GM10248 (cell line): ENCODE data around the gene DNAH10.
"Not testable (repeated sequence)": the region's sequence is repeated elsewhere in the genome, so short reads cannot be mapped to it uniquely, and the experiment has no call there.

Experiments used
- CTCF ChIA-PET: fragments of 300-600 bp; sonication (Branson Sonifier 250); formaldehyde crosslinking; extraction: SDS; loops from one replicate; lab custom pipeline; 2021; ENCODE audit warnings: antibody characterized with exemption; lab: Yijun Ruan, JAX
- POLR2A ChIA-PET: fragments of 350-650 bp; sonication (Branson Sonifier 250); formaldehyde crosslinking; extraction: SDS; loops from one replicate; lab custom pipeline; 2020; ENCODE audit warnings: antibody characterized with exemption; lab: Yijun Ruan, JAX
- DNase-seq: peaks from one replicate; pipeline ENCODE4 v3.0.0; 2012; ENCODE audit errors: extremely low spot score
- TF ChIP-seq, protein P1 (sequence below): IDR thresholded peaks from 2 replicates; pipeline ENCODE4 v1.5.1; 2012; ENCODE audit warnings: mild to moderate bottlenecking, low read depth; ENCODE audit errors: extremely low read depth, missing control alignments, control extremely low read depth

Gene DNAH10

DNA sequence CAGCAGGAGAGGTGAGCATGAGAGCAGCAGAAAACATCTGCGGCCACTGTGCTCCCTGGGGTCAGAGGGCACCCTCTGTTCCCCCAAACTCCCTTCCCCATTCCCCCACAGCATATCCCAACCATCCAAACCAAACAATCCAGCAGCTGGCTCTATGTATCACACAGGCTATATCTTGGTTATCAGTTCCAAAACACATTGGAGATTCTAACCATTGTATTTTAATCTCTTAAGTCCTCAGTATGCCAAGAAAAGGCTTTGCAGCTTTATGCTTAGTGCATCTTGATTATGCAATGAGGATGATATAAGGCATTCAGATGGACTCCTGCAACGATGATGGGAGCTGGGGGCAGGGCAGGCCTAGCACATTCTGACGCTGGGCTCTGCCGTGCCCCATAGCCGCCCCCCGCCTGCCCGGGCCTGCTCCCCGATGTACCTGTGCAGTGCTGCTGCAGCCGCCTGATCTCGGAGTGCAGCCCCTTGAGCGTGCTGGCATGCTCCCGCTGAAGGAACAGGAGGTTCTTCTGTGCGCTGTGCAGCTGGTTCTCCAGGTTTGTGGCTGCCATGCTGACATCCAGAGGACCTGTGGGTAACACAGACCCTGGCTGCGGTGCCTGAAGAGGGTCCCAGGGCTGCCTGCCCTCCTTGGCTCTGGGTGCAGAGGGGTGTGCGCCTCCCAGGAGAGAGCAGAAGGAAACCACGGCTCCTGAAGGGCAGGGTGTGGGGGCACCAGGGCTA lies 181.0 kb downstream of the DNAH10 start:
- DNase-seq, result no peak
- TF ChIP-seq, protein P1, sequence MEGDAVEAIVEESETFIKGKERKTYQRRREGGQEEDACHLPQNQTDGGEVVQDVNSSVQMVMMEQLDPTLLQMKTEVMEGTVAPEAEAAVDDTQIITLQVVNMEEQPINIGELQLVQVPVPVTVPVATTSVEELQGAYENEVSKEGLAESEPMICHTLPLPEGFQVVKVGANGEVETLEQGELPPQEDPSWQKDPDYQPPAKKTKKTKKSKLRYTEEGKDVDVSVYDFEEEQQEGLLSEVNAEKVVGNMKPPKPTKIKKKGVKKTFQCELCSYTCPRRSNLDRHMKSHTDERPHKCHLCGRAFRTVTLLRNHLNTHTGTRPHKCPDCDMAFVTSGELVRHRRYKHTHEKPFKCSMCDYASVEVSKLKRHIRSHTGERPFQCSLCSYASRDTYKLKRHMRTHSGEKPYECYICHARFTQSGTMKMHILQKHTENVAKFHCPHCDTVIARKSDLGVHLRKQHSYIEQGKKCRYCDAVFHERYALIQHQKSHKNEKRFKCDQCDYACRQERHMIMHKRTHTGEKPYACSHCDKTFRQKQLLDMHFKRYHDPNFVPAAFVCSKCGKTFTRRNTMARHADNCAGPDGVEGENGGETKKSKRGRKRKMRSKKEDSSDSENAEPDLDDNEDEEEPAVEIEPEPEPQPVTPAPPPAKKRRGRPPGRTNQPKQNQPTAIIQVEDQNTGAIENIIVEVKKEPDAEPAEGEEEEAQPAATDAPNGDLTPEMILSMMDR, result no peak
- POLR2A ChIA-PET, result no interaction called here
- CTCF ChIA-PET, result no interaction called here

DNA sequence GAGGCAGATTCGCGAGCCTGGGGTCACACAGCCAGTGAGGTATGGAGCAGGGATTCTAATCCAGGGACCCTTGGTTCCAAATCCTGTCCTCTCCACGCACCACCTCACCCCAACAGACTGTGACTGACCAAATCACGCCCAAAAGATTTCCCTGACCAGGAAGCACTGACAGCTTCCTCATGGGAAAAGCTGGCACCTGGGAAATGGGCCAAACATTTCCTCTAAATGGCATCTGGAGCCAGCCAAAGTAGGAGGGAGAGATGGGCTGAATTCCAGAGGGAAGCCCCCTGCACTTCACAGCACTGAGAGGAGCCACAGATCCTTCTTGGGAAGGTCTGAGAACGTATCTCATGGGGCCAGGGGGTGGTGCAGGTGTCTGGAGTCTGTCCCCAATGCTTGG lies 181.7 kb downstream of the DNAH10 start:
- ChIA-PET POLR2A (no interaction called here), CTCF (no interaction called here)
- TF ChIP-seq, protein P1, result no peak
- DNase-seq, result no peak

DNA sequence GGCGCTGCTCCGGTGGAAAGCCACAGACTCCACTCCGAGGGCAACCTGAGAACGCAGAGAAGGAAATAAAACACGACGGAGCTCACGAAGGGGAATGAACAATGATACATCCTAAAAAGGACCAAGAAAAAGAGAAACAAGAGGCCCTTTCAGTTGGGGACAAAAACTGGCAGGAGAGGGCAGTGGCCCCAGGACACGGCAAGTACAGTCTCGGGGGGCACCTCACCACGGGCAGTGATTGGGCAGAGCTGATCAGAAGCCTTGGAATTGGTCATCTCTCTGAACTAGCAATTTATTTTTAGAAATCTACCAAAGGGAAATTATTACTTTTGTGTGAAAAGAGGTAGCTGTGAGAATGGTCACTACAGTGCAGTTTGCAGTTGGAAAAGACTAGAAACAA lies 182.6 kb downstream of the DNAH10 start:
- ChIA-PET CTCF (no interaction called here), POLR2A (no interaction called here)
- TF ChIP-seq, protein P1, result no peak

DNA sequence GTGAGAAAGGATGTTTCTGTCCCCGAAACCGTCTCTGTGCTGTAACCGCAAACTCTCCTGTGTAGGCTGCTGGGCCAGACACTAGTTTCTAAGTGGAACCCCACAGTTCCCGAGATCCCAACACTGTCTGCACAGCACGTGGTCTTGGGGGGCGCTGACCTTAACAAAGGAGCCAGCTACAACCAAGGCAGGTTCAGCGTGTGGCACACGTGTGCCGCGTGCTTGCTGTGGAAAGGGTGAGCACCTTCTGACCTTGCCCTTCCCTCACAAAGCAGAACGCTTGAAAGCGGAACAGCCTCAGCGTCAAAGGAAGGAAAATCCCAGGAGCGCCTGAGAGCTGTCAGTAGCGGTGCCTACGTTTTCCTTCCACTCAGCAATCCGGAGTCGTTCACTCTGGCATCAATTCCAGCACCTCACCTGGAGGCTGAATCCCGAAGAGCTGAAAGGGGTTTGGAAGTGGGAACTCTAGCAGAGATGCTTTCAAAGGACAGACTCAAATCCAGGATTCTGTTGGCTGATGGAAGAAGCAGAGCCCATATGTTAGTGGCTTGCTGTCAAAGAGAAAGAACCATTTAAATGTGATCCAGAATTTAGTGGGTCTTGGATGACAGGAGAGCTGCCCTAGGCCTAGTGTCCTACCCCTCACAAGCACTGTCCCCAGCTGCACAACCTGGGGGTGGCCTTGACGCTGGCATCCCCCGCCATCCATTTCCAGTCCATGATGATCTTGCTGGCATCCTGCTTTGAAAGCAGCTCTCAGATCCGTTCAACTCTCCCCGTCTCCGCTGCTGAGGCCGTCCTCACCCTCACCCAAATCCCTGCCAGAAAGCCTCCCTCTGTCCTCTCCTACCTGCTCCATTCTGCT lies 183.4 kb downstream of the DNAH10 start:
- ChIA-PET POLR2A (no interaction called here), CTCF (no interaction called here)
- TF ChIP-seq, protein P1, result no peak
- DNase-seq, result no peak

More for the DNA sequence above, 182.6 kb downstream of the DNAH10 start:
- no peak for DNase-seq

DNA sequence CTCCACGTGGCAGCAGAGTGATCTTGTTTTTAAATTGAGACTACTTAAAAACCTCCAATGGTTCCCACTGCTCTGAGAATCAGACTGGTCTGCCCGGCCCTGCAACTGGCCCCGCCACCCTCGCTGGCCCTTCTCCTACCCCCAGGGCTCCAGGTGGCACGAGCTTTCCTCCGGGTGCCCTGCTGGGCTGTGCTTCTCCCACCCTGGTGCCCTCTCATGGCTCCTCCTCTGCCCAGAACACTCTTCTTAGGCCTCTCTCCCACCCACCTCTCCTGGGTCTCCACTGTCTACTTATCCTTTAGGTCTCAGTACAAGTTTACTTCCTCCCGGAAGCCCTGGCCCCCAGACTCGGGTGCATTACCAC lies 184.0 kb downstream of the DNAH10 start:
- DNase-seq, result no peak
- POLR2A ChIA-PET, result no interaction called here
- TF ChIP-seq, protein P1, result no peak
- CTCF ChIA-PET, result no interaction called here

DNA sequence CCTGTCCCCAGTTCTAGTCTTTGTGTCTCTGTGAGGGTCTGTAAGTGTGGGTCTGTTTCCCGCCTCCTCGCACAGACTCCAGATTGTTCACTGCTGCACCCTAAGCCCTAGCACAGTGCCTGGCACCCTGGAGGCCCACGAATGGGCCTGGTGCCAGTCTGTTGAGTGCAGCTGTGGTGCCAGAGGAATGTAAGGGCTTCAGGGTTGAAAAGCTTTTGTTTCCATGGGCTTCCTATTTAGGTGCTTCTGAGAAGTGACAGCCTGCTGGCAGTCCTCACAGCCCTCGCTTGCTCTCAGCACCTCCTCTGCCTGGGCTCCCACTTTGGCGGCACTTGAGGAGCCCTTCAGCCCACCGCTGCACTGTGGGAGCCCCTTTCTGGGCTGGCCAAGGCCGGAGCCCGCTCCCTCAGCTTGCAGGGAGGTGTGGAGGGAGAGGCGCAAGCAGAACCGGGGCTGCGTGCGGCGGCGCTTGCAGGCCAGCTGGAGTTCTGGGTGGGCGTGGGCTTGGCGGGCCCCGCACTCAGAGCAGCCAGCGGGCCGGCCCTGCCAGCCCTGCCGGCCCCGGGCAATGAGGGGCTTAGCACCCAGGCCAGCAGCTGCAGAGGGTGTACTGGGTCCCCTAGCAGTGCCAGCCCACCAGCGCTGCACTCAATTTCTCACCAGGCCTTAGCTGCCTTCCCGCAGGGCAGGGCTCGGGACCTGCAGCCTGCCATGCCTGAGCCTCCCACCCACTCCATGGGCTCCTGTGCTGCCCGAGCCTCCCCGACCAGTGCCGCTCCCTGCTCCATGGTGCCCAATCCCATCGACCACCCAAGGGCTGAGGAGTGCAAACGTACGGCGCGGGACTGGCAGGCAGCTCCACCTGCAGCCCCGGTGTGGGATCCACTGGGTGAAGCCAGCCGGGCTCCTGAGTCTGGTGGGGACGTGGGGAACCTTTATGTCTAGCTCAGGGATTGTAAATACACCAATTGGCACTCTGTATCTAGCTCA lies 184.7 kb downstream of the DNAH10 start:
- DNase-seq, POLR2A ChIA-PET: not testable (repeated sequence)
- CTCF ChIA-PET, result interaction anchor here (0.7 kb wide), 1 partner anchor 14 kb away, joined by 3 read pairs; no protein-coding TSS in a partner anchor

DNA sequence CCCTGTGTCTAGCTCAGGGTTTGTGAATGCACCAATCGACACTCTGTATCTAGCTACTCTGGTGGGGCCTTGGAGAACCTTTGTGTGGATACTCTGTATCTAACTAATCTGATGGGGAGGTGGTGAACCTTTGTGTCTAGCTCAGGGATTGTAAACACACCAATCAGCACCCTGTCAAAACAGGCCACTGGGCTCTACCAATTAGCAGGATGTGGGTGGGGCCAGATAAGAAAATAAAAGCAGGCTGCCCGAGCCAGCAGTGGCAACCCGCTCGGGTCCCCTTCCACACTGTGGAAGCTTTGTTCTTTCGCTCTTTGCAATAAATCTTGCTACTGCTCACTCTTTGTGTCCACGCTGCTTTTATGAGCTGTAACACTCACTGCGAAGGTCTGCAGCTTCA lies 185.4 kb downstream of the DNAH10 start:
- POLR2A ChIA-PET, DNase-seq: not testable (repeated sequence)
- CTCF ChIA-PET, result interaction anchor here (0.7 to 1.9 kb wide), 2 partner anchors 8 to 13 kb away, joined by 3 to 6 read pairs; no protein-coding TSS in a partner anchor
